Frontal cortex (tissue), 4 donors: ENCODE results near the gene UBE2E1. TPM values are rescaled to one million over a fixed set of nuclear protein-coding genes. Genes with fewer than 3 reads are reported as not detected.
A peak's percentile ranks its signal among the peaks of the same experiment; 100 is the strongest.

ENCODE experiments used
- DNase-seq, 2 donors: peaks; one replicate each; pipeline ENCODE4 v3.0.0; 2012; ENCODE audit warnings: low spot score in 2 of 2
- FAIRE-seq: peaks from 2 replicates; lab custom pipeline; 2012; peaks lifted over from hg19 to GRCh38; lab: Jason Lieb, UNC
- total RNA-seq: library from RNA; depleted of rRNA; stranded (reverse); fragments of >200 nt; gene quantifications from one replicate; pipeline ENCODE4 v1.2.3, GENCODE V29; 2014
- donor health status: control.
- donor health status: control.
- donor health status: control.

The UBE2E1 gene
- total RNA-seq, 1 donor from 2014 or later: 112 TPM

GRCh38 chr3:23817508-23818223 lies 11.9 kb downstream of the UBE2E1 start:
- DNase-seq: no peak
- no peak for FAIRE-seq

DNA sequence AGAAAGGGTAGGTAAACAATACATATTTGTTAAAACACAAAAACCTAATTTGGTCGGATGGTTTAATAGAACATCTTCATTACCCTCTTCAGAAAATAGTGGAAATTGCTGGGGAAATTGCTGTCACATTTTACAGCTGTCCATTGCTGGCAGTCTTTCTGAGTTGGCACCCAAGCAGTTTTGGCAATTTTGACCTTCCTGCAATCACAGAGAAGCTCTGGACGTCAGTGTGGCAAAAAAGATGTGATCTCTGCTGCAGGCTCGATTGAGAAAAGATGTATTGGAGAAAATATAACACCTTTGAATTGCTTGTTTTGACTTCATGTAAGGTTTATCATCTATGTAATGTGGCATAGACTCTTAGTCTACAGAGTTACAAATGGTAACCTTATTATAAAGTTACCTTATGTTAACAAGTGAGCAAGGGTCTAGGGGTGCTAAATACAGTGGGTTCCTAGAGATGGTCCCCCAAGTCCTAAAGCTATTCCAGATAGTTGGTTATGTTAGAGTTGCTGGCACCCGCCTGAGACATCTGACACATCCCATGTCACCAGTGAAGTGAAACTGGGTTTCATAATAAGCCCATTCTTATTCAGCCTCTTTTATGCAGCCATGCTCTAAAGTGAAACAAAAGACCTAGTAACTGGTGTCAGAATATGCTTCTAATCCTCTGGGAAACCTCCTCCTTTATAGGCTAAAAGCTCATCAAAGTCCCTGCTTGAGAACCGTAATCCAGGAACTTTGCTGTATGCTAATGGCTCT lies 14.0 kb downstream of the UBE2E1 start:
- DNase-seq: peak in 1 of 2 donors; percentile 50
- peak; percentile 8 for FAIRE-seq

DNA sequence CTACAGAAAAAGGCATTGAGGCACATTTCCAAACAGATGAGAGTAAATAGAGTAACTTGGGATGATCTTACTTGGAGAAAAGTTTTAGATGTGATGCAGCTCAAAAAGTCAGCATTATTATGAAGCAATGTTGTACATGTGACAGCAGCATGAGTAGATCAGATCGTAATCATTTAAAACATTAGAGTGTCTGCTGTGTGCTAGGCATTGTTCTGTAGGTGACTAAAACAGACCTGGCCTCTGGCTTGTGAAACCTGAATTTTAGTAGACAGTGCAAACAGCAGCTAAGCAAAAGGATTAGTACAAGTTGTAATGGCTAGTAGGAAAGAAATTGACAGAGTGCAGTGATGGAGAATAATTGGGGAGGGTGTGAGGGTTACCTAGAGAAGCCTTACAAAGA lies 15.1 kb downstream of the UBE2E1 start:
- DNase-seq (no peak), FAIRE-seq (no peak)

DNA sequence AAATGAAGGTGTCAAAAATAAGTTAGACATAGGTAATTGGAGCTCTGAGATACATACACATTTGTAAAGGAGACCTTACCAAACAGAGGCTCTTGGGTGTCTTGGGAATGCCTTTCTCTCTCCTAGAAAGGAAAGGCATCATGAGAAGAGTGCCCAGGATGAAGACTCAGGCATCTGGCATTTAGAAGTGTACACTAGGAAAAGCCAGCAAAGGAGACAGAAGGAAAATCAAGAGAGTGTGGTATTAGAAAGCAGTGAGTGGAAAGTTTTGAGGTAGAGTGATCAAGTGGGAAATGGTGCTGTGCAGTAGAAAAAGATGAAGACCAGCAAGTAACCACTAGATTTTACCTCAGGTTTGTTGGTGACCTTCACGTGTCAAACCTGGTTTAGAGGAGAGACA lies 16.1 kb downstream of the UBE2E1 start:
- no peak for FAIRE-seq
- no peak for DNase-seq

- DNase-seq: no peak
These were observed 16.8 kb downstream of the UBE2E1 start for GRCh38 chr3:23822559-23822958.

GRCh38 chr3:23823620-23824019 lies 17.9 kb downstream of the UBE2E1 start:
- DNase-seq (no peak), FAIRE-seq (no peak)

More at GRCh38 chr3:23822559-23822958, 16.8 kb downstream of the UBE2E1 start:
- FAIRE-seq: no peak

DNA sequence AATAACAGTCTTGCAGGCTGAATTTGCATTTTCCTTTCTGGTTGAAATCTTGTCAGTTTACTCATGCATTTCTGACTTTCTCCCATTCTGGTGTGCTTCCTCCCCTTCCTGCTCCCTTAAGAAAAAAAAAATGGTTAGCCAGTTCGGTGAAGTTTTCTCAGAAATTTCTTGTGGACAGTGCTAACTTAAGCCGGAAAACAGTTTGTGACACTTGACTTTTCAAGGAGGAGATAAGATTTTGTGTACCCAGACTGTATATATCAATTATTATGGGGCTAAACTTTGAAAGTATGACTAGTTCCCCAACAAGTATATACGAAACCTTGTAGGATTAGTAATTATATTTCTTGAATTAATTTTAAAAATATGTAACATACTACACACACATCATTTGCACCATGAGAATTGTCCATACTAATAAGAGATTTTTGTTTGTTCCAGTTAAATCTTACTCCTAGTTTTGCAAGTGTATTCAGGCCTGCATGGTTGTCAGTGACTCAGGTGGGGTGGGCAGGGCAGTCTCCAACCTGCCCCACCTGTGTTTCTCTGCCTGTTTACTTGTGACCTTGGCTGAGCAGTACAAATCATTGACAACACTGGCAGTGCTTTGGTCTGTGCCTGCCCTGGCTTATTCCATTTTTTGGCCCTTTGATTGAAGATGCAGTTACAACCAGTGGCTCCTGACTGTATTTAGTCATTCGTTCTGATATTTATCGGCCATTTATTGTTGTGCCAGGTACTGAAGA lies 19.1 kb downstream of the UBE2E1 start:
- no peak for DNase-seq
- no peak for FAIRE-seq

DNA sequence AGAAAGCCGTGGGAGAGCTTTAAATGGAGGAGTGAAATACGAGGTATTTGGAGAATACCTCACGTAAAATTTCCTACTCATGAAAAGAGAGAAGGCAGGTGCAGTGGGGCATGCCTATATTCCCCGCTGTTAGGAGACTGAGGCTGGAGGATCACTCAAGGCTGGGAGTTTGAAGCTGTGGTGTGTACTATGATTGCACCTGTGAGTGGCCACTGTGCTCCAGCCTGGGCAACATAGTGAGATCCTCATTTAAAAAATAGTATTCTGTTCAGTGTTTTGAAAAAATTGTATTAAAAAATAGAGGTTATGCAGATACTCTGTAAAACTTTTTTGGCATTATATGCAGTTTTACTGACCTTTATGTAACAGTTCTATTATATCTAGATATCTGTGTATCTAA lies 20.0 kb downstream of the UBE2E1 start:
- no peak for DNase-seq
- no peak for FAIRE-seq

DNA sequence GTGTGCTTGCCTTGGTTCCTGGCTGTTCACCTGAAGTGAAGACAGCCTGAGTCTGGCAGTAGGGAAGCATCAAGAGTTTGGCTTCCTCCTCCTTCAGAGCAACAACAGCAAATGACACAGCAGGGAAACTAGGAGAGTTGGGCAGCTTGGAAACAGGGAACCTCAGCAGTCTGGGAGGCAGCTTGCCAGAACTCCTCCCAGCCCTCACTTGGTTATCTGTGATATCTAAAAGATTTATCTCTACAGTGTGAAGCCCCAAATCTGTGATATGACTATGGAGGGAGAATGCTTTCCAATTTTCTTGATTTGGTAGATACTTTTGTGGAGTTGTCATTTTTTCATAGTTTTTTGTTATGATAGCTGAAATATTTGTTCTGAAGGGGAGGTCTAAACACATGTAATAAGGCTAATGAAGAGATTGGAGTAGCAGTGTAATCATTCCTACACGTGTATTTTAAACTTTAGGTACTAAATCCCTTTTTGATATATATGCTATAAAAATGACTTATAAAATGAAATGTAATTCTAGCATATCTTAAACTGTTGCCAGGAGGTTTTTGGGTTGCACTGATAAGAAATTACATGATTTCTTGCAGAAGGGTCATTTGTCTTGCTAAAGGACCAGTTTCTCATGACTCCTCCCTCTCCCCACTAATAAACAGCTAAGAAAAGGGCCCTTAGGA lies 20.8 kb downstream of the UBE2E1 start:
- FAIRE-seq (no peak), DNase-seq (no peak)

DNA sequence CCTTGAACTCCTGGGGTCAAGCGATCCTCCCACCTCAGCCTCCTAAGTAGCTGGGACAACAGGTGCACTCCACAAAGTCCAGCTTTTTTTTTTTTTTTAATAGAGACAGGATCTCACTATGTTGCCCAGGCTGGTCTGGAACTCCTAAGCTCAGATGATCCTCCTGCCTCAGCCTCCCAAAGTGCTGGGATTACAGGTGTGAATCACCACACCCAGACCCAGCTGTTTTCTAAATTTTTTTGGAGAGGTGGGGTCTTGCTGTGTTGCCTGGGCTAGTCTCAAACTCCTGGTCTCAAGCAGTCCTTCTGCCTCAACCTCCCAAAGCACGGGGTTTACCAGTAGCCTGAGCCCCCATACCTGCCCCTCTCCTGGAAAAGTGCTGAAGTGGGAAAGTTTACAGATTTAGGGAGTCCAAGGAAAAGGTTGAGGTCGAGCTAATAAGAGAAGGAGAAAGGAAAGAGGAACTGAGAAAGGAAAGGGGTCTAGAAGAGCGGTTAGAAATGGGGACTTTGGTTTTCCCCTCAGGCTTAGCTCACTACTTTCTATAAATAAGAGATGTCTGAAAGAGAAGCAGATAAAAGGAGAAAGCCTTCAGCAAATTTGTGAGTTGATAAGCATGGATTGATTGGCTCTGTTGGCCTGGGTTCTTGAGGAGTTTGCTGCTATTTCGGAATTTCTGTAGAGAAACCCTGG lies 23.6 kb downstream of the UBE2E1 start:
- FAIRE-seq (no peak), DNase-seq (no peak)

DNA sequence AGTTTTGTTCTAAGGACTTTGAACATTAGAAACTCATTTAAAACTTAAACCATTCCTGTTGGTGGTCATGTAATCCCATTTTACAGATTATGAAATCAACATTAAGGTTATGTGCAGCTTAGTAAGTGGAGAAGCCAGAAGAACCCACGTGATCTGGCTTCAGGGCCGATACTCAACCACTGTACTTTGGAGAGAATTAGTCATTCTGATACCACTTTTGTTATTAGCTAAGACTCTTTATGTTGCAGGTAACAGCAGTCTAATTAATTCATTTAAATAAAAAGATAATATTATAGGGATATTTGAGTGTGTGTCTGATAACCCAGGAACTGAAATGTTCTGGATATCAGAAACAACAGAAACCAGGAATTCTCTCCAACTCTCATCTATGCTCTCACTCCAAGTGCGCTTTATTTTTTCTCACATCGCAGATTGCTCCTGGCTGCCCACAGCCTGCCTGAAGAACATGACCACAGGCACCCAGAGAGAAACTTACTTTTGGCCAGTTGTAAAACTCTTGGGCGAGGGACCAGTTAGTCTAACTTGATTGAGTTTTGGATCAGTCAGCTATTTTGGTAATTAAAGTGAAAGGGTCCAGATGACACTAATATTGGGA lies 25.2 kb downstream of the UBE2E1 start:
- FAIRE-seq: no peak
- DNase-seq: no peak

- DNase-seq: no peak
- no peak for FAIRE-seq
These were observed 26.0 kb downstream of the UBE2E1 start for GRCh38 chr3:23831517-23832394.

GRCh38 chr3:23832523-23832922 lies 26.8 kb downstream of the UBE2E1 start:
- DNase-seq: no peak
- FAIRE-seq: no peak

DNA sequence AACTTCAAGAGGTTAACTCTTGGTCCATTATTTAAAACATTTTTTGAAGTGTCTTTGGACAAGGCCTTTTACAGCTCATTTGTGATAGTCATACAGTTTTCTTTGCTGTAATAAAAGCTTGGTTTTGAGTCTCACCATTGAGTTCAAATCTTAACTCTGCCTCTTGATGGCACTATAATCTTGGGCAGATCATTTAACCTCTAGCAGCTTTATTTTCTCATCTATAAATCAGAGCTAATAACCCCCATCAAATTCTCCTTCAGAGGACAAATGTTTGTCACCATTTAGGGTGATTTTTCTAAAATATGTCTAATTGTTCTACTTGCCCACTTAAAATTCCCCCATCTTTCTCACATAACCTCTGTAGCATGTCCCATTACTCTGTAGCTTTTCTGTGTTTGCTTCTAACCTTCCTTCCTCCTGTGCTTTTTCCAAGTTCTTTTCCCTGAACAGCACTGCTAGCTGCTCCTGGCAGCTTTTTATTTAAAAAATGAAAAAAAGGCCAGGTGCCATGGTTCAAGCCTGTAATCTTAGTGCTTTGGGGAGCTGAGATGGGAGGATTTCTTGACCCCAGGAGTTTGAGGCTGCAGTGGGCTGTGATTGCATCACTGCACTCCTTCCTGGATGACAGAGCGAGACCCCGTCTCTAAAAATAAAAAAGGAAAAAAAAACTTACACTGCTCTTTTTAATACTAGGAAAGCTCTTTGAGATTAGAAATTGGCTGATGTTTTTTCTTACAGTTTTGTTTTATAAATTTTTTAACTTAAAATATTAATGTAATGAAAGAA lies 28.5 kb downstream of the UBE2E1 start:
- FAIRE-seq (peak; percentile 39), DNase-seq (no peak)

DNA sequence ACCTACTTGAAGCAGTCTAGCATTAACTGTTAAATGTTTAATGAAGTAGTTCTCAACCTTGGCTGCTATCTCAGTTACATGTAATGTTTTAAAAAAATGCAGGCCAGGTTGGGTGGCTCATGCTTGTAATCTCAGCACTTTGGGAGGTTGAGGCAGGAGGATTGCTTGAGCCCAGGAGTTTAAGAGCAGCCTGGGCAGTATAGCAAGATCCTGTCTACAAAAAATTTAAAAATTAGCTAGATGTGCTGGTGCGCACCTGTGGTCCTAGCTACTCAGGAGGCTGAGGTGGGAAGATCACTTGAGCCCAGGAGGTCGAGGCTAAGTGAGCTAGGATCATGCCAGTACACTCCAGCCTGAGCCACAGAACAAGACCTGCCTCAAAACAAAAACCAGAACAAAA lies 29.3 kb downstream of the UBE2E1 start:
- no peak for FAIRE-seq

DNA sequence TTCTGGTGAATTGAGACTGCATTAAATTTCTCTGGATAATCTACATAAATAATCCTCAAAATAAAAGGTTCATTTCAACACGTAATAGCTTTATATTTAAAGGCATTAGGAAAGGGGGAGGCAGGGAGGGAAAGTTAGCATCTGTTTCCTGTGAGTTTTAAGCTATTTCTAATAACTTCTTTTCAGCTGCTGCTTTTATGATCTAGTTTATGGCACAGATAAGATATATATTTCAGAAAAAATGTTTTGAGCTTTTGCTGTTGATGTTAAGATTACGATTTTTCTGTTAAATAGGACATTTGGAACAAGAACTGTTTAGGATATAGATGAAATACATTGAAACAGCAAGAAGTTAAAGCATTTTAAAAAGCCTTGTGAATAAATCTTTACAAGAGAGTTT lies 30.0 kb downstream of the UBE2E1 start:
- DNase-seq (no peak), FAIRE-seq (no peak)

More for the DNA sequence above, 29.3 kb downstream of the UBE2E1 start:
- DNase-seq: no peak

- FAIRE-seq (no peak), DNase-seq (no peak)
These were observed 30.9 kb downstream of the UBE2E1 start for GRCh38 chr3:23836536-23837230.
